ENCODE measurements around the gene PHYHD1. TPM values are rescaled to one million over a fixed set of nuclear protein-coding genes. Genes with fewer than 3 reads are reported as not detected.

The PHYHD1 gene
- total RNA-seq, 1 experiment from 2014 or later: 18.0 TPM

DNA sequence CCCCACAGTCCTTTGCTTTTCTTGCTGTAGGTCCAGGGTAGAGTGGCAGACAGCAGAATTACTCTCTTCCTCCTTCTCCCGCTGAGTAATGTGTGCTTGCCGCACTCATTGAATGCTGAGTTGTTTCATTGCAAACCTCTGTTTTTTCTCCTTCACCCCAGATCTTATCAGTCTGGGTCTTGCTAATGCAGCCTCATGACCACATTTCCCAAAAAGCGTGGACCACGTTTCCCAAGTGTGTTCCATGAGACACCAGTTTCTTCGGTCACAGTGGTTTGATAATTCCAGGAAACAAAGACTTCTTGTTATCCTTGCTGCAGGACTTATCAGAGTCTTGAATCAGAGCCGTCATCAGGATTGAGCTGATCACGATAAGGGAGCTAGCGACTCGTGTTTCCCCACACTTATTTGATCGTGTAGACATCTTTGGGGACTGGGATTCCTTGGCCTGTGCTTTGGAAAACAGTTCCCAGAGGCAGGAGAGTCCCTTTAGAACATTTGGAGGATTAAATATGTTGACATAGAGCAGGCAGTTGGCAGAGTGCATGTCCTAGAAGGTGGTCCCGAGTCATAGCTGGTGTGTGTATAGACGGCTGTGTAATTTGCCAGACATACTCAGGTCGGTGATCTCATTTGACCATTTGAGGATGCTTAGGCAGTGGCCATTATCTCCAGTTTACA is 34.4 kb upstream of the PHYHD1 start:
- H2AFZ ChIP-seq (ENCODE audit: low read length): no peak overlapping the region
- no peak overlapping the region for H3K18ac ChIP-seq (ENCODE audit: insufficient read length, low read depth, low read length)
- no peak overlapping the region for H4K91ac ChIP-seq (ENCODE audit: insufficient read length, low read depth, low read length)

More for the DNA sequence above, 34.4 kb upstream of the PHYHD1 start:
- Histone ChIP-seq H2BK5ac (ENCODE audit: insufficient read length, low read length) (no peak overlapping the region), H3K27me3 (ENCODE audit: insufficient read depth, low read length) (no peaks in the 10 kb centered on the region), H3K4ac (ENCODE audit: low read depth, low read length) (no peak overlapping the region), H2BK120ac (ENCODE audit: low read depth, low read length, poor library complexity, severe bottlenecking) (no peak overlapping the region), H3T11ph (ENCODE audit: low read length) (no peak overlapping the region), H3K23me2 (ENCODE audit: insufficient read length, low read depth, low read length, poor library complexity, severe bottlenecking) (peaks cover 9% of the 10 kb centered on the region), H2AK5ac (ENCODE audit: insufficient read length, low read length) (no peak overlapping the region), H2BK12ac (ENCODE audit: insufficient read length, low read depth, low read length) (no peak overlapping the region), H3K23ac (ENCODE audit: insufficient read length, low read depth, low read length) (no peak overlapping the region), H3K79me2 (ENCODE audit: insufficient read depth, low read length) (peaks cover 40% of the 10 kb centered on the region; the same call in 1 of the 2 replicates), H3K14ac (ENCODE audit: insufficient read depth, low read length) (no peak overlapping the region), H4K20me1 (ENCODE audit: control insufficient read depth, insufficient read depth, insufficient read length) (no peaks in the 10 kb centered on the region), H3K56ac (ENCODE audit: insufficient read length, low read depth, low read length) (no peak overlapping the region), H3K79me1 (ENCODE audit: insufficient read depth, low read depth, low read length, poor library complexity, severe bottlenecking) (peaks cover 4% of the 10 kb centered on the region), H4K8ac (replicated peaks; ENCODE audit: insufficient read length, low read depth, low read length) (no peak overlapping the region), H2BK20ac (ENCODE audit: low read depth, low read length, poor library complexity, severe bottlenecking) (no peak overlapping the region), H3K4me1 (ENCODE audit: insufficient read depth, low read length) (peaks cover 12% of the 10 kb centered on the region; the same call in 1 of the 2 replicates), H2BK15ac (ENCODE audit: low read depth, low read length) (no peak overlapping the region), H4K5ac (ENCODE audit: insufficient read length, low read depth, low read length) (no peak overlapping the region), H3K9ac (ENCODE audit: extremely low read depth, insufficient read length, low read length) (no peak overlapping the region), H3K9me3 (ENCODE audit: control insufficient read depth, low read depth, low read length) (no peaks in the 10 kb centered on the region), H3K4me2 (ENCODE audit: insufficient read depth, insufficient read length, low read length) (no peak overlapping the region), H3K27ac (ENCODE audit: insufficient read length, low read depth, low read length) (no peak overlapping the region)
- TF ChIP-seq CTCF (conservative IDR thresholded peaks at IDR 0.05): no peak
- no peak for DNase-seq
- peak overlapping the region in 2 of 3 experiments; percentile 10 to 59; a peak in 3 of 7 replicates for H3K27ac Mint-ChIP-seq
- no CpG with 5 or more reads among the region's 13 CpGs for WGBS (ENCODE audit: extremely low coverage, insufficient read length, low lambda C conversion rate)
- H3K27me3 Mint-ChIP-seq (ENCODE audit: low read depth): peaks cover 2% of the 10 kb centered on the region; the same call in 1 of the 2 replicates
- H3K36me3 Mint-ChIP-seq (ENCODE audit: insufficient read depth in 1 of 3, low read depth in 3 of 3): peaks cover 35 to 61% (median 38%) of the 10 kb centered on the region in 3 experiments
- no peaks in the 10 kb centered on the region for H3K9me3 Mint-ChIP-seq
- H3K4me3 Mint-ChIP-seq: no peak overlapping the region
- H3K4me1 Mint-ChIP-seq: peaks cover 37 to 39% of the 10 kb centered on the region in 2 experiments
